HG03354 (cell line): ENCODE results near the gene STK17B.

Experiments
- ATAC-seq: cut with Tn5 transposase; IDR thresholded peaks from one replicate; pipeline ENCODE4 v1.9.1; 2021; ENCODE audit warnings: mild to moderate bottlenecking; ENCODE audit not compliant: unreplicated experiment, poor library complexity, severe bottlenecking

Gene STK17B

GRCh38 chr2:196162586-196163175, 8.7 kb downstream of the STK17B start:
- no peak for ATAC-seq

GRCh38 chr2:196160946-196161345, 10.4 kb downstream of the STK17B start:
- no peak for ATAC-seq

- ATAC-seq: peak; percentile 85
Measured at GRCh38 chr2:196160101-196160500, 11.3 kb downstream of the STK17B start.

- no peak for ATAC-seq
Measured at GRCh38 chr2:196159221-196159892, 12.0 kb downstream of the STK17B start.

GRCh38 chr2:196155575-196155974, 15.8 kb downstream of the STK17B start:
- no peak for ATAC-seq

GRCh38 chr2:196153480-196153879, 17.9 kb downstream of the STK17B start:
- ATAC-seq: no peak

GRCh38 chr2:196149948-196150347, 21.4 kb downstream of the STK17B start:
- ATAC-seq: peak; percentile 57

GRCh38 chr2:196148736-196149135, 22.6 kb downstream of the STK17B start:
- no peak for ATAC-seq

GRCh38 chr2:196145256-196145655, 26.1 kb downstream of the STK17B start:
- no peak for ATAC-seq

- no peak for ATAC-seq
Measured at GRCh38 chr2:196144513-196145126, 26.8 kb downstream of the STK17B start.

- no peak for ATAC-seq
Measured at GRCh38 chr2:196143730-196144131, 27.6 kb downstream of the STK17B start.

GRCh38 chr2:196142825-196143224, 28.6 kb downstream of the STK17B start:
- ATAC-seq: no peak

- ATAC-seq: no peak
Measured at GRCh38 chr2:196140213-196140612, 31.2 kb downstream of the STK17B start.

- ATAC-seq: no peak
Measured at GRCh38 chr2:196137271-196137670, 34.1 kb downstream of the STK17B start.

- ATAC-seq: no peak
Measured at GRCh38 chr2:196136151-196136550, 35.2 kb downstream of the STK17B start.

- no peak for ATAC-seq
Measured at GRCh38 chr2:196131949-196132925, 39.1 kb downstream of the STK17B start.

- ATAC-seq: peak; percentile 58
Measured at GRCh38 chr2:196131384-196131937, 39.9 kb downstream of the STK17B start.

GRCh38 chr2:196130039-196130825, 41.1 kb downstream of the STK17B start:
- no peak for ATAC-seq

GRCh38 chr2:196128749-196129148, 42.6 kb downstream of the STK17B start:
- ATAC-seq: no peak
